AG08395 (cell line): ENCODE data around the gene HS3ST5.
"Not testable (repeated sequence)": the region's sequence is repeated elsewhere in the genome, so short reads cannot be mapped to it uniquely, and the experiment has no call there.

Source experiments
- DNase-seq: peaks from one replicate; pipeline ENCODE4 v3.0.0; 2012; ENCODE audit warnings: mixed read lengths, low spot score

HS3ST5 gene

DNA sequence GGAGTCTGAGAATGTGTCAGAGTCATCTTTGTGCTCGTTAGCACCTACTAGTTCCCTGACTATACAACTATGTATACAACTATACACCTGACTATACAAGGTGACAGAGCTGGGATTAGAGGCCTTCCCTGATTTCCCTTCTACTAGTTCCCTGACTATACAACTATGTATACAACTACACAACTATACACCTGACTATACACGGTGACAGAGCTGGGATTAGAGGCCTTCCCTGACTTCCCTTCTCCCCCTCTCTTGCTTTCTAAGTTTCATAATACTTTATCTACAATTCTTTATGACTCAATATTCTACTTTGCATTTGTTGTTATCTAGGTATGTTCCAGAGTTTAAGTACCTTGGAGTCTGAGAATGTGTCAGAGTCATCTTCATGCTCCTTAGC lies 68.0 kb downstream of the HS3ST5 start:
- DNase-seq: no peak

DNA sequence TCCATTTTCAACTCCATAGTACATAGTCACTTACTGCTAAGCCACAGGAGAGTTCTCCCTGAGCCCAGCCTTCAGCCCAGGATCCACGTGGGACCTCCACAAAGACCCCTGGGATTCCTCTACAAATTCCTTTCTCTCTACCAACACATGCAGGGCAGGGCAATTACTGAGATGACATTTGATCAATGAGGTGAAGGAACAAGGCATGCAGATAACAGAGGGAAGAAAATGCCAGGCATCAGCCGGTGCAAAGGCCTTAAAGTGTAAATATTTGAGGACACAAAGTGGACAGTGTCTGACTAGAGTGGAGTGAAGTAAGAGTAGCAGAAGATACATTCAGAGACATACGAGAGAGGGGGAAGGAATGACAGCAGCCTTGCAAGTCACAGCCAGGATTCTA lies 70.2 kb downstream of the HS3ST5 start:
- no peak for DNase-seq

DNA sequence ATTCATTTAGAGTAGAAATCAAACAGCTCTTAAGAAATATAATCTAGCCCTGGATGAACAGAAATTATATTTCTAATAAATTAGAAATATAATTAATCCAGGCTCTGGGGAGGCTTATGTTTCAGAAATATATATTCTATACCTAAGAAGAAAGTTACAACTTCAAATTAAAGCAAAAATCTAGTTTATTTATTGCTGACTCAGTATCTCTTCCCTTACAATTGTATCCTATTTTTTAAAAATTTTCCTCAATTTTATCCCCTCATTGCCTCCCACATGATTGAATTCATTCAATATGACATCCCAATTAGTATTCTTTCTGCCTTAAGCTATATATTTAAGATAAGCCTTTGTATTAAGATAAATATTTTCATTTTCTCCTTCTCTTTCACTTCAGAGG lies 71.4 kb downstream of the HS3ST5 start:
- no peak for DNase-seq

DNA sequence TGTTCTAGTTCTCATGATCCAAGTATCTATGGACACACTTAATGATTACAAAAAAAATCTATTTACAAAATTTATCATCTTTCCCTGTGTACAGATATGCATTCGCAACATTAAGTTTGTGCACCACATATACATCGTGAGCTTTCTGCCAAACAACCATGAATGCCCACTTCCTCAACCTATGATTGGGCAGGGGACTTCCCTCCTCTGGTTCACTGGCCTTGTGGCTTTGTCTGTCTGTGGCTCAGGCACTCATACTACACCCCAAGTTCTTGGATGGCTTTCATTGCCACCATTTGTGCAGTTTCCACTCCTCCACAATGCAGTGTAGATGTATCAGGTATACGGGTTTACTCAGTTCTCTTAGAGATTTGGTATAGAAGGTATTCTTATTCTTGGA lies 74.9 kb downstream of the HS3ST5 start:
- no peak for DNase-seq

DNA sequence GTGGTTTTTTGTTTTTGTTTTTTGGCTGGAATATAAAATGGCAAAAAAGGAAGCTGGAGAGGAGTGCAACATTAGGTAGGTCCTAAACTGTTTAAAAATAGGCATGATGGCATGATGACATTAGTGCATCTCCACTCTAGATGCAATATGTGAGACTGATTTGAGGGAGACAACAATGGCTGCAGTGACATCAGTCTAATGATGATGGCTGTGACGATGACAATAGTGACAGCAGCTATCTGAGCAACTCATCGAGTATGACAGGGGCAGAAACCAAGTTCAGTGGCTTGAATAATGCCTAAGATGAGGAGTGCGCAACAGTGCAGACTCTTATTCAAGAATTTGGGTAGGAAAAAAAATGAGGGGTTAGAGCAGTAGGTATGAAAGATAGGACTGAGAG lies 82.0 kb downstream of the HS3ST5 start:
- DNase-seq: no peak

DNA sequence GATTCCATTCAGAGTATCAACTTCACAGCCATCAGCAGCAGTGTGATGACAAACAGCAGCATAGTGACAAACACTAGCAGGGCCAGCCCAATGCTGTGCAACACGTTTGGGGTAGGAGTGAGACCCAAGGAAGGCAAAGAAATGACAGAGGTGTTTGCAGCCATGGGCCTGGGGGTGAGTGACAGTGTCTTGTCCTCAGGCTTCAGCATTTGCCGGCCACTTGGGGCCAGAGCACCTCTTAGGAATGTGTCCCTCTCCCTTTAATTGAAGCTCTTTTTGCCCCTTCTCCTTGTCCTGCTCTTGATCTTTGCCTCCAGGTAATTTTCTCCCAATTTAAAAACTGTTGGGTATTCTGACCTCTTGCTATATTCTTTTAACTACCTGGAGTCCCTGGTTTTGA lies 84.4 kb downstream of the HS3ST5 start:
- no peak for DNase-seq

DNA sequence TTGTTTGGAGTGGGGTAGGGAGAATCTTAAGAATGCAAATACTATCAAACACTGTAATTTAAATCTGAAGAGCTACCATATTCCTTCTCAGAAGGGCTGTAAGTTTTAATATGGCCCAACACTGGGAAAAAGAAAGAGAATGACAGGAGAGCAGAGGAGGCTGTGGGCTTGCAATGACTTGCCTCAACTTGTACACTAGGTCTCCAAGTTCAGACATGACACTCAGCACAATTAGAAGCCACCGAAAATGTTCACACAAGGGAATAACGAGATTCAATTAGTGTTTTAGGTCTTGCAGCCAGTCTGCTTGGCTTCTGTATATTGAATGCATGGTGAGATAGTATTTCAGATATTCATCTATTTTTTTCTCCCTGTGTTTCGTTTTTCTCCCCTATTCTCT lies 89.4 kb downstream of the HS3ST5 start:
- no peak for DNase-seq

DNA sequence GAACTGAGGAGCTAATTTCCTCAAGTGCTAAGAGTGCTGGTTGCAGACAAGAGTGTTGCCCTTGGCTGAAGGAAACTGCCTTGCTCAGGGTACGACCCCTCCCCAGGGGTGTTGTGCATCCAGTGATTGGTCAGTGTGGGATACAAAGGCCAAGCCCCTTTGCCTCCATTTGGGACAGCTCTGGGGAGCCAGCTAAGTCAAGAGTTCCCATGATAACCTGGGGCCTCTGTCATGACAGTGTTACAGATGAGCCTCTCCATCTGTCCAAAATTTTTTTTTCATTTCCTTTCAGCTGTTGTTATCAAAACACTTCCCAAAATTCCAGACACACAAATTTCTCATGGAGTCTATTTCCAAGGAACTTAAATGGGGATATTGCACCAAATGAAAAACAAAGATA lies 93.3 kb downstream of the HS3ST5 start:
- DNase-seq: no peak

DNA sequence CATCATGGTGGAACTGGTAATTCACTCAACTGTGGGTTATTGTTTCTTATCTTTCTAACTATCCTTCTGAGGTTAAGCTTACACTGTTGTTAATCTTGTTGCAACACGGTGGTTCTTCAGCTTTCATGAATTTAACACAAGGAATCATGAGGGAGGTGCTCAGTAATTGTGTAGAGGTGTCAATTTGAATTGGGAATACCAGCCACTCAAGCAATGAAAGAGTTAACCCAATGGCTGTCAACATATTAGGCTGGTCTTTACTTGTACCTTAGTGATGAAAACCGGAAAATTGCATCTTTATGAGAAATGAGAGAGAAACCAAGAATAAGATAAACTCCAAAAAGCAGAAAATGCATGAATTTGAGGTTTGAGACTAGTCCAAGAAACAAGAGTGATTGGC lies 95.7 kb downstream of the HS3ST5 start:
- no peak for DNase-seq

DNA sequence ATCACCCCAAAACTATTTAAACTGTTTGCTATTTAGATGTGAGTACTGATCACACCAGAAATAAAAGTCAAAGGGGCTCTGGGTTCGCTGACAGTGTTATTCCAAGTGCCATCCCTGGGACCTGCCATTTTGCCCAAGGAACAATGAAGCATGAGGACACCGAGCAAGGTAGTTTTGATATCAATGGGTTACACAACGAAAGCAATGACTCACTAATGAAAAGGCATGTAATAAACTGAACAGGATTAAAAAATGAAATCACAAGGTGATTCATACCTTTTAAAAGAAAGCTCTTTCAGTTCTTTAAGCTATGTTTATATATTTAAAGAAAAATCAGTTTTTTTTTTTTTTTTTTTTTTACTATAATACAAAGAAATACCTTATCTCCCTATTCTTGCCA lies 102.0 kb downstream of the HS3ST5 start:
- no peak for DNase-seq

DNA sequence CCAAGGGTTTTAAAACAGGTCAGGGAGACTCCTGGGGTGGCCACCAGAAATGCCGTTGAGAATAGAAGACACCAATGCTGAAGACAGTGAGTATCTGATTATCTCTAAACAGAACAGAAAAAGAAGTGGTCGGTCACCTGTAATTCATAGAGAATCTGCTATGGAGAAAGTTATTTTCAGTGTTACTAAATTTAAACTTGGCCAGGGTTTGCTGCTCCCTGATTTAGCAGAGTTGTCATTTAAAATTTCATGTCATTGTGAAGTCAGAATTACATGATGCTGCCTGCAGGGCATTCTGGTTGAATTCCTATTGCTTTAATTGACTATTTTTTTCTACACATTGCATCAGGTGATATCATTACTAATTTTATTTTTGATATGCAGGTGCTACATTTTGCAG lies 114.1 kb downstream of the HS3ST5 start:
- no peak for DNase-seq

DNA sequence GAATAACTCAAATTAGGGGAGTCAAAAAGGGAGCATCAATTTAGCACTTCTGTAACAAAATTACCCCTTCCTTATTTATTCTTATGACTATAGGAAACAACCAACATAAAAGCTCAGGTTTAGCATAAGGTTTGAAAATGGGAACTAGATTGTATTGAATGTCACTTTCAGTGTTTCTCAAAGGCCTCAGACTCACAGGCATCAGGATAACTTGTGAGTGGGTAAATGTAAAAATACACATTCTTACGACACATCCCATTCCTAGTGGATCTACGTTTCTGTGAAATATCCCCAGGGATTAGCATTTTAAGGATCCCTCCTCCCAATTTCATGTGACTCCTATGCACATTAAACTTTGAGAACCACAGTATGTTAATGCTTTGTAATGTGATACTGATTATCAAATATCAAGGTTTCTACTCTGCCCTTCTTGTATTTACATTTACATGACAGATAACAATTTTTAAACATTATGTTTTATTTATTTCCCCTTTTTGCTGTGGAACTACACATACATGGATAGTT lies 114.8 kb downstream of the HS3ST5 start:
- no peak for DNase-seq

DNA sequence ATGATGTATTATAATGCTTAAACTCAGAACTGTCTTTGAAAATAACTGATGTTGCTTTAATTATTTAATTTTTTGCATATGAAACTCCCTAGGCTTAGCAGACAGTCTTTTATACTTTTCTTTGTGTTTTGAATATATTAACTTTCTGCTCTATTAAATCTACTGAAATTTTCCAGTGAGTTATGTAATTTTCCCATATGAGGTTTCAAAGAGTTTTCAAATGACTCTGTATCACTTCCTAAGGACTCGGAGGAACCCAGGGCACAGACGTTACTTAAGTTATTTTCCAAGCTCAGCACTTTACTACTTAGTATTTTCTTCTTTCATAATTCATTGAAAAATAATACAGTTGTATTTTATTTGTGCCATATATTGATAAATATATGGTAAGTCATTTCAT lies 122.6 kb downstream of the HS3ST5 start:
- DNase-seq: no peak

DNA sequence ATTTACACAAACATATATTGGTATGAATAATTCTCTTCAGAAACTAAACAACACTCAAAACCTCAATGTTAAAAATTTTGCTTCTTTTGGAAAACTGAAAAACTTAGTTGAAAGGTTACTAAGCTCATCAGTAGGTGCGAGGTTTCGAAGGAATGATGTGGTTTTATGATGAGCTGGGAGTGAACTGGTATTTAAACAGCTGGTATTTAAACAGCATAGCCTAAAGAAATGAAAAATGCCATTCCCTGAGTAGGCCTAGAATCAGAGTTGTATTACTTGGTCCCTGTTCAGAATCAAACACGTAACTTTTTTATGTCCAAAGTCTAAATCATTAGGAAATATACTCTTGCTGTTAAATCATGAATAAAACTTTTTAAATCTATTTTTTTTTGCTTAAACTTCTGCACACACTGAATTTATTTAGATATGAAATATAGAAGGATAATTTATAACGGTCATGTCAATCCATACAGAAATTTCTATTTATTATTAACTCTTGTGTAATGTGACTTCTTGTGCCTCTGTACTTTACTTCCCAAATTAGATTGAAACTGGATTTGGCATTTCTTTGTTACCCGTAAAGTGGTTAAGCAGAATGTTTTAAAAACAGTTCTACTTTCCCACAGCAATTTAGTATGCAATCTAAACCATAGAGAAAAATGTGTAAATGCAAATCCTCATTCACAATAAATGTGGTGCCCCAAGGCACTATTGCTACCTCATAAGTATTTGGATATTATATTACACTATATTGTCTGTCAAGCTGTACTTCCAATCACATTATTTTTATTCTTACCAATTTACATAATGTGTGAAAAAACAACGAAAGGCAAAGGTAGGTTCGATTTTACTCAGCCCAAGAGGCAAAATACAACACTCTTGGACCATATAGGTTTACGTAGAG lies 124.1 kb downstream of the HS3ST5 start:
- no peak for DNase-seq

DNA sequence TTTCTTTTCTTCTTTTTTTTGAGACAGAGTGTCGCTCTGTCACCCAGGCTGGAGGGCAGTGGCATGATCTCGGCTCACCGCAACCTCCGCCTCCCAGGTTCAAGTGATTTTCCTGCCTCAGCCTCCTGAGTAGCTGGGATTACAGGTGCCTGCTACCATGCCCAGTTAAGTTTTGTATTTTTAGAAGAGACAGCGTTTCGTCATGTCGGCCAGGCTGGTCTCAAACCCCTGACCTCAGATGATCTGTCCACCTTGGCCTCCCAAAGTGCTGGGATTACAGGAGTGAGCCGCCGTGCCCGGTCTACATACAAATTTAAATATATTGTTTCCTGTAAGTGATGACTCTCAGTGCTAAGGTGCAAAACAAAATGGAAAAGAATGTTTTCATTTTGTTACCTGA lies 124.8 kb downstream of the HS3ST5 start:
- not testable (repeated sequence) for DNase-seq

DNA sequence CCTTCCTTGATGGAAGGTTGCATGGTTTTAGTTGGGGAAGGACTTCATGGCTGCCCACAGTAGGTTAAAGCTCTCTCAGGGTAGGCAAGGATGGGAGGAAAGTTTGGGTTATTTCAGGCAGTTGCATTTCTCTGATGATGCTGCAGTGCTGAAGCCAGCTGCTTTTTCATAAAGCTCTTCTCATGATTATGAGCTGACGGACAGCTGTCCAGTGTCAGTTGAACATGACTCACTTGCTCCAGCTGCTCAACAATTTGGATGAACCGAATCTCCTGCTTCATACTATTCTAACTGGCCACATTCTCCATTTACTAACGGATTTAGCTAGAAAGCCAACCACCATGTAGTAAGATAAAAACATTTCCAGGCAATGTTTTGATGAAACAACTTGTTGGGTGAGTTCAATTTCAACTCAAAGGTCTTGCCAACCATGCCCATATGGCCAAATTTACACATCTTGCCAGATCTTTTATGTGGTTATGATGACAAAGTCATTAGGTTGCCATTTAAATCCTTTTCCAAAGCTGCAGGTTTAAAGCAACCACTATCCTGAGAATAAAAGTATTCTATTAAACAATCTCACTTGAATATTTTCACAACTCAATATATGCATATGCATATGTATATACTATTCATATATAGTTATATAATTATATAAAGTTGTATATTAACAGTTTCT lies 125.9 kb downstream of the HS3ST5 start:
- DNase-seq: no peak

DNA sequence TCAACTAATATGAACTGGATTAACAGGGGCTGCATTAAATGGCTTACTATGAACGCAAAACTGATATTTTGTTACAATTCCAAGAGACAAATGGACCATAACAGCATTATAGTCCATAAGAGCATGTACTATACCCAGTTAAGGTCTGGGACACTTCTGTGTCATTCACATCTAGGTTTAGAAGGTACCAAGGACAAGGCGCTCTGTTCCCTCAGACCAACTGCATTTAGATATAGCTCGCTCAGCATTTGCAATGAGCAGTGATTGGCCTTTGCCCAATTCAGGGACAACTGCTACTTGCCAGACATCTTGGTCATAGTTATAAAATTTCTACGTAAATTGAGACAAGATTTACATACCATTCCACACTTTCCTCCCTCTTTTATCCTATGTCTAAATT lies 132.4 kb downstream of the HS3ST5 start:
- DNase-seq: no peak

DNA sequence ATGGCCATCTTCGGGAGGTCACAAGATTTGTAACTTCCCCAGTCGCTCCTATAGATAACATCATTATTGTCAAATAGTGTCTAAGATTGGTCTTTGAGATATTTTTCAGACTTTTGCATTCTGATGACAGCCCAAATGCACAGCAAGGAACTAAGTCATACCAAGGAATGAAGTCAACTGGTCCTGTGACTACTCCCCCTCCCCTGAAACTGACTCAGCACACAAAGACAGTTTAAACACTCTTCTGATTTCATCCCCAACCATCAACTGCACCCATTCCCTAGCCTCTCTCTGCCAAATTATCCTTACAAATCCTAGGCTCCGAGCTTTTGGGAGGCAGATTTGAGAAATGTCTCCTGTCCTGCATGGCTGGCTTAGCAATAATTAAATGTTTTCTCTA lies 139.4 kb downstream of the HS3ST5 start:
- DNase-seq: no peak

DNA sequence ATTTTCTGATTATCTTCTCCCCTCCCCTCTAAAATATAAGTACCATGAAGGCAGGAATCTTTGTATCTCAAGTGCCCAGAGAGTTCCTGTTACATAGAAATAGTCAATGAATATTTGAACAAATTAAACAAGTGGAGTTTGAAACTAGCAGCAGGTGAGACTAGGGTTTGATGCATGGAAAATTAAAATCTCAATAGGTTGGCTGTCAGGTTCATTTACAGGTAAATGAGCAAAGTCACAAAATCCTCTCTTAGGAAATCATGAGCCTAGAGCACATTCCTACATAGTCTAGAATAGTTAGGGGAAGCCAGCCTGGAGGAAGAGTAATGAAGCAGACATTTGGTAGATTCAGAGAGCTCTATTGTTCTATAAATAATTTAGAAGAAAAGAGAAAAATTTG lies 140.4 kb downstream of the HS3ST5 start:
- DNase-seq: no peak

DNA sequence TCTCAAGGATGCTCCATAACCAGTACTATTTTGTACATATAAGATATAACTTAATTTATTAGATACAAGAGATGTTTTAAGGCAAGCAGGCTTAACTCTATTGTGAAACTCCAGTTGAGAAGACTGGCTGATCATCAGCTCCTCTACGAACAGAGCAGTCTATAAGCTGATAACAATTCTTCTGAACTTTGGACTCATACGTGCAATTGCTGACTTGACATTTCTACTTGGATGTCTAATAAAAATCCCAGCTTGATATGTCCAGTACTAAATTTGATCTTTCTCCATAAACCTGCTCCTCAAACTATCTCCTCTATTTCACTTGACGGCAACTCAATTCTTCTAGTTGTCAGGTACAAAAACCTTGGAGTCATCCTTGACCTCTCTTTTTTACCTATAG lies 141.9 kb downstream of the HS3ST5 start:
- no peak for DNase-seq

DNA sequence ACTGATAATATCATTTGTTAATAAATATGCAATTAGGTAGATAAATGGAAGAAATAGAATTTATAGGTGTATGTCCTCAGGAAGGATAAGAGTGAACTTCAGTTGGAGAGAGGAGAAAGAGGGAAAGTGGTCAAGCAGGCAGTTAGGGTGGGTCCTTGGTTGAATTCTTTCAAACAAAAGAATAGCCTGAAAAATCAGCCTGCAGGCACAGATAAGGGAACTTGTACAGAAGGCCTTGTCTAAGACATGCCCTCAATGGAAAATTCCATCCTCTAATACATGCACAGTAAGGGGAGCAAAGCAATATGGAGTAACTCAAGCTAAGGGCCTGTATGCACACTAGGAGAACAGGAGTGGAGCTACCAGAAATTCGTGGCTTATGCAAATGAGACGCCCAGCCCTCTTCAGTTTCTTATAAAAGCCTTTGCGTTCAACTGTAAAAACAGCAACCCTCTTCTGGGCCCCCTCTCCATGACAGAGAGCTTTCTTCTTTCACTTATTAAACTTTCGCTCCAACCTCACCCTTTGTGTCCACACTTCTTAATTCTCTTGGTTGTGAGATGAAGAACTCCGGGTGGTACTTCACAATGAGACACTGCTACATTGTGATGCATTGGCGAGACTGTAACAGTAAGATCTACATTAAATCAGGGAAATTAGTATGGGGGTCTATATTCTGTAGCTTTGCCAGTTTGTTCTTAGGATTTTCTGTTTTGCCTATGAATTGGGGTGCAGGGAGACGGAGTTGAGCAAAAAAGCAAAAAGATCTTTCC lies 147.0 kb downstream of the HS3ST5 start:
- no peak for DNase-seq

DNA sequence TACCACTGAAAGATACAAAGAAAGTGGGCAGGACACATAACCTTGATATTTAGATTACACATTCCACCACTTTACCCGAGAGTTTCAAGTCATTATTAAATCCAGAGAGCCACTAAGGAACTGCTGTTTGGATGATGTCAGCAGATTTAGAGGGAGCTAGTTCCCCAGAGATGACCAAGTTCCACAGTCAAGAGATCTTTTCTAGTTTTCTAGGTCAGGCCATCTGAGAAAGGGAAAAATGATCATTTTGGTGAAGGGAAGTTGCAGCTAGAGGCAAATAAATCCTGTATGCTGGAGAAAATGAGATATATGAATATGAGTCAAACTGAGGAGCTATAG lies 147.8 kb downstream of the HS3ST5 start:
- no peak for DNase-seq
